GM19239 (cell line): Measurements from ENCODE around the gene RPL22.
"Not testable (repeated sequence)": the region's sequence is repeated elsewhere in the genome, so short reads cannot be mapped to it uniquely, and the experiment has no call there.

Experiments used
- DNase-seq: peaks from one replicate; pipeline ENCODE4 v3.0.0; 2011; ENCODE audit warnings: low spot score; ENCODE audit not compliant: insufficient read length
- FAIRE-seq: peaks from 2 replicates; lab custom pipeline; 2011; peaks lifted over from hg19 to GRCh38; lab: Jason Lieb, UNC

Gene RPL22

GRCh38 chr1:6234502-6235295 lies 35.3 kb upstream of the RPL22 start:
- no peak for DNase-seq
- FAIRE-seq, result peak; percentile 71

DNA sequence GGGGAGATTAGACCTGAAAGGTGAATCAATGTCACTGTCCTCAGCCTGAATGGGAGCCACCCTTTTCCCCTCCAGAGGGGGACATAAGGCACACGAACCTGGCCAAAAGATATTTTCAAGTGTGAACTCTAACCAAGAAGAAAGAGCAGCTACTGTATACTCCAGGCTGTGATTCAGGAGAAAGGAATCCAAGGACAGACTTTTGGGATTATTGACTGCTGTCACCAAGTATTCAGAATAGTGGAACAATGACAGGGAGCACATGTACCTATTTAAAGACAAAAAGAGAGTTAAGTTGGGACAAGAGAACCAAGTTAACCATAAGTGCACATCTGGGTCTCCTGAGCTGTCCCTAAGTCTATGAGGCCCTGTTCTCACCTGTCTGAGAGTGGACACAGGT lies 34.0 kb upstream of the RPL22 start:
- DNase-seq, result no peak

DNA sequence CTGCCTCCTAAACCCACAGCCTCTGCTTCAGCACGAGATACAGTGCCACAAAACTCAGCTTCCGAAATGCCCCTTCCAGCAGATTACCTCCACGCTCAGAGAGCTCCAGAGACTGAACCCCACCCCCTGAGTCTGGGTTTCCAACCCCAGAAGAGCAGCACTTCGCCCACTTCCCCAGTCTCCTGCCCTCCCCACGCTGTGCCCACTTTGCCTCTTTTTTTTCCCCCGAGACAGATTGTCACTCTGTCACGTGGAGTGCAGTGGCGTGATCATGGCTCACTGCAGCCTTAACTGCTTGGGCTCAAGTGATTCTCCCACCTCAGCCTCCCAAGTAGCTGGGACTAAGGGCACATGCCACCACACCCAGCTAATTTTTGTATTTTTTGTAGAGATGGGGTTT lies 26.3 kb upstream of the RPL22 start:
- FAIRE-seq (no peak), DNase-seq (no peak)

More for the DNA sequence above, 34.0 kb upstream of the RPL22 start:
- FAIRE-seq, result no peak

DNA sequence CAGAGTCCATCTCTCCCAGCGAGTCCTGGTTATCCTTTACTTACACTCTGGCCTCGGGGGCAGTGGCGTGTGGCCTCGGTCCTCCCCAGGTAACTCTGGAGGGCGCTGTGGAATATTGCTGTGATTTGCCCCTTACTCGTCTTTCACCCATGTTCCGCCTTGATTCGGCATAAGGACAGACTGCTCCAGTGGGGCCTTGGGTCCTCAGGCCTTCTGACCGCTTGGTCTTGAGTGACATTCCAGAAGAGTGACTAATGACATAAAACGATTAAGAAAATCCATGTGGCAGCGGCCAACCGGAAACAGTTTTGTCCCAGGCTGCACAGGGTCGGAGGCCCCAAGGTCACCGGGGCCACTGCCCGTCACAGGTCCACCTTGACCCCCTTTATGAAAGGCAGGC lies 25.3 kb upstream of the RPL22 start:
- DNase-seq, result no peak
- no peak for FAIRE-seq

- no peak for DNase-seq
- FAIRE-seq, result no peak
Observed at GRCh38 chr1:6223617-6224016, 24.2 kb upstream of the RPL22 start.

DNA sequence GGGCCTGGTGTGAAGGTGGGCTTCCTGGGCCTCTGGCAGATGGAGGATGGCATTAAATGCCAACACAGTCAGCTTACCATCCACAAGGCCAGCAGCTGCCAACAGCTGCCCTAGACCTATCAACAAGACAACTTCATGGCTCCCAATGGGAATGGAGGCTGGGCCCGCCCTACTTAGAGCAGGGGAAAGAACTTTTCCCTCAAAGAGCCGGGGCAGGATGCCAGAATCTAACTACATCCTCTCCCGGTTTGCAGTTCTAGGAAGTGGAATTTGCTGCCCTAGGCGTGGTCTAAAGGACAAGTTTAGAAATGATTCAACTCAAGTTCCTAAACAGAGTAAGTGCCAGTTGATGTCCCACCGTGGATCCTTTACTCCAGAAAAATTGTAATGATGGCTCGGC lies 23.2 kb upstream of the RPL22 start:
- DNase-seq (no peak), FAIRE-seq (no peak)

DNA sequence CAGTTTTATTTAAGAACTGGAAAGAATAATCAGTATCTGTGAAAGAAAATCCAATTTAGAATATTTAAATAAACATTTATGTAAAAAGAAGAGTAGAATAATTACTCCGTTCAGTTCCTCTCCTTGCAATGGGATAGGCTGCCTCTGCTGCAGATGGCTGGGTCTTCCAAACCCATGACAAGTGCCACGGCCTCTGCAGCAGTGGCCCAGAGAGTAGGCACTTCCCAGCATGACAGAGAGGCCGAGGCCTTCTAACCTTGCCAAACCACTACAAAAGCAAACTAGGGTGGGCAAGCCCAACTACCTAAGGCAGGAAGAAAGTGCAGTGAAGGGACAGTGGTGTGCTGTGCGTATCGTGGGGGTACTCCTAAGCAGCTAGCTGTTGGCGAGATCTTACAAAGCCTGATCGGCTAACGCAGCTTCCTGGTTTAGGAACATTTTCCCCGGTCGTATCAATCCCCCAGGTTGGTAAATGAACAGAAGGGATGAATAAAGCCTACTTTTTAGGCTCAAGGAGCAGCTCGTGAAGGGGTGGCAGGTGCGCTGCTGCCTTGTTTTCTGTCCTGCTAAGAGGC lies 21.9 kb upstream of the RPL22 start:
- DNase-seq (no peak), FAIRE-seq (no peak)

- DNase-seq (no peak), FAIRE-seq (no peak)
Observed at GRCh38 chr1:6220236-6220635, 20.8 kb upstream of the RPL22 start.

- not testable (repeated sequence) for DNase-seq
Observed at GRCh38 chr1:6219641-6220040, 20.2 kb upstream of the RPL22 start.

GRCh38 chr1:6218375-6219164 lies 19.2 kb upstream of the RPL22 start:
- DNase-seq (no peak), FAIRE-seq (no peak)

More at GRCh38 chr1:6219641-6220040, 20.2 kb upstream of the RPL22 start:
- not testable (repeated sequence) for FAIRE-seq

- FAIRE-seq (peak; percentile 85), DNase-seq (no peak)
Observed at GRCh38 chr1:6212193-6212959, 13.0 kb upstream of the RPL22 start.

GRCh38 chr1:6211731-6212130 lies 12.3 kb upstream of the RPL22 start:
- FAIRE-seq (no peak), DNase-seq (no peak)

- no peak for DNase-seq
- FAIRE-seq, result no peak
Observed at GRCh38 chr1:6210591-6211355, 11.4 kb upstream of the RPL22 start.

DNA sequence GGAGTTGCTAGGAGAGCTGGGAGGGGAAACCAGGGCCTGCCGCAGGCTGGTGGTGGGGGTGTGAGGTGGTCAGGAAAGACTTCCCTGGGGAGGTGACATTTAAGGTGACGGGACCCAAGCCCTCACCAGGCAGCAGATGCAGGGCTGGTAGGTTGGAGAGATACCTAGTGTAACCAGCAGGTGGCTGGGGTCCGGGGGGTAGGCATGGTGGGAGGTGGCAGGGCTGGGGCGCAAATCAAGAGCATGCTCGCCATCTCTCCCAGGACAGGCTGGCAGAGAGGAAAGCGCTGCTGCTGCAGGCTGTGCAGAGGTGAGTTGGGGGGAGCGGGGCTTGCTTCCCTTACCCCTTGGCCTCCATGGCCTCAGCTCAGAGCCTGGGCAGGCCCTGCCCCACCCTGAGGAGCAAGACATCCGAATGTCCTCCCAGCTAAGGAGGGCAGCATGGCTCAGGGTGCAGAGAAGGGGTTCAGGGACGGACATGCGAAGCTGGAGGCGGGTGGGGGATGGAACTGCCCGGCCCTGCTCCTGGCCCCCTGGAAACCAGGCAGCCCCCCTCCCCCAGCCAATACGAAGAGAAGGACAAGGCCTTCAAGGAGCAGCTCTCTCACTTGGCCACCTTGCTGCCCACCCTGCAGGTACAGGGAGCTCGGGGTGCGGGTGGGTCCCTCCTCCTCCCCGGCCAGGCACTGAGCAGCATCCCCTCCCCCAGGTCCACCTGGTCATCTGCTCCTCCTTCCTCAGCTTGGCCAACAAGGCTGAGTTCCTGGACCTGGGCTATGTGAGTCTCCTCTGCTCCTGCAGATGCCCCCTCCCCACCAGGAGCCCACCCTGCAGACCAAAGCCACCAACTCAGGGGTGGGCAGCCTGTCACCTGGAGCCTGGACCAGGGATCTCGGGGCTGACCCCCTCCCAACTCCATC lies 10.5 kb upstream of the RPL22 start:
- FAIRE-seq (no peak), DNase-seq (no peak)

DNA sequence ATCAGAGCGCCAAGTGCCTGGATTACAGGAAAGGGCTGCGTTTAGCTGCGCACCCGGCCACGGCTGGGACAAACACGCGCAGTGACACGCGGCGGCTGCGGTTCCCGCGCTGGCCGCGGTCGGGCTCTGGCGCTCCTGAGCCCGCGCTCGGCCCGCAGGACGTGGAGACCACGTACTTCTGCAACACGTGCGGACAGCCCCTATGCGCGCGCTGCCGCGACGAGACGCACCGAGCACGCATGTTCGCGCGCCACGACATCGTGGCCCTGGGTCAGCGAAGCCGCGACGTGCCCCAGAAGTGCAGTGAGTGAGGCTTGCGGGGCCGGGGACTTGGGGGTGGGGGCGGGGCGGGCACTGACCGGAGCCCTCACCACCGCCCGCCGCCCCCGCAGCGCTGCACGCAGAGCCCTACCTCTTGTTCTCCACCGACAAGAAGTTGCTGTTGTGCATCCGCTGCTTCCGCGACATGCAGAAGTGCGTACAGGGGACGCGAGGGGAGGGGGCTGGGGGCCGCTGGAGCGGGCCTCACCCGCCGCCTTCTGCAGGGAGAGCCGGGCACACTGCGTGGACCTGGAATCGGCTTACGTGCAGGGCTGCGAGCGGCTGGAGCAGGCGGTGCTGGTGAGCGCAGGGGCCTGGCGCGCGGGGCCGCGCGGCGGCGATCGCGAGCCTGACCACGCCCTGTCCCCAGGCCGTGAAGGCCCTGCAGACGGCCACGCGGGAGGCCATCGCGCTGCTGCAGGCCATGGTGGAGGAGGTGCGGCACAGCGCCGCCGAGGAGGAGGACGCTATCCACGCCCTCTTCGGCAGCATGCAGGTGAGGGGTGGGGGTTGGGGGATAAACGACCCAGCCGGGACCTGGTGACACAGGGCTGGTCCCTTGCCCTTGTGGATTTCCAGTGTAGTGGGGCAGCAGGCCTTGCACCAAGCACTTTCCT lies 9.6 kb upstream of the RPL22 start:
- DNase-seq, result peak; percentile 59

DNA sequence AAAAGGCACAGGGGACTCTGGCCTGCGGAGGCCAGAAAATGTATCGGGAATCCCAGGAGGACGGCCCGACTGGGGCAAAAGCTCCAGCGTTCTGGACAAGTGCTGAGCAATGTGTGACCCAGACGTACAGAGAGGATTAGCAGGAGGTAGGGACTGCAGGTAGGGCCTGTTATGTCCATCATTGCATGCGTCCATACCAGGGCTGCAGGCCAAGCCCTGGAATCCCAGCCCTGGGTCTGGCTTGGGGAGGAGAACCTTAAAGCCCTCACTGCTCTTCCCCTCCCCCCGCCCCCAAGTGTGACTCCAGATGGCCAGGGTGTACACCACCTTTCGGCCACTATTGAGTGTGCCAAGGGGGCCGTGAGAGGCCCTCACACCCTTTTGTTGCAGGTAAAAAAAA lies 8.5 kb upstream of the RPL22 start:
- DNase-seq, result no peak
- FAIRE-seq, result no peak

More for the DNA sequence above, 9.6 kb upstream of the RPL22 start:
- FAIRE-seq, result no peak

DNA sequence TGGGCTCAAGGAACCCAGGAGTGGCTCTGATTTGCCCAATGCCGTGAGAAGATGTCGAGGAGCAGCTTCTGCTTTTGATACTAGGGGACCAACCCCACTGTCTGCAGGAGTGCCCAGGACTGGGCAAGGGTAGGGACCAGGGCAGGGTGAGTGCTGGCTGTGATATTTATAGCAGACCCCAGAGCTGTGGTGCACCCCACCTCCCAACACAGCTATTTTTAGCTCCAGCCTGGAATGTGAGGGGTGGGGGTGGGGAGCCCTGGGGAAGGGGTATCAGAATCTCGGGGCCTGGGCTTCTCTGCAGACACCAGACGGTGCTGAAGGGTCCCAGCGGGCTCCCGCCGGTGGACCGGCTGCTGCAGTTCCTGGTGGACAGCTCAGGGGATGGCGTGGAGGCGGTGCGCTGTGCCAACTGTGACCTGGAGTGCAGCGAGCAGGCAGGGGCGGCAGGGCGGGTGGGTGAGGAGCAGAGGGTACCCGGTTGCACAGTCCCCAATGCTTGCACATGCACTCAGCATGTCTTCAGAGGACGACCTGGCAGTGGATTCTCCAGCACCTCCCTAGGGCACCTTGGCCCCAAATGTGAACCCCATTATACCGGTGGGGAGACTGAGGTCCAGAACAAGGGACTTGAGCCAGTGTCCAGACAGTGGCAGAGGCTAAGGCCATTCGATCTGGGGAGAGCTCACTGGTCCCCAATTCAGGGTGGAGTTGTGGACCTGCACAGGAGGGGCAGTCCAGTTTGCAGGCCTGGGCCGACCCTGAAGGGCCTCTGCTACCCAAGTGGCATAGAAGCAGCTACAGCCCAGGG lies 7.9 kb upstream of the RPL22 start:
- FAIRE-seq, result no peak
- no peak for DNase-seq
